Smooth muscle cell (in vitro differentiated cells): ENCODE data around the gene EEF1A2. TPM values are rescaled to one million over a fixed set of nuclear protein-coding genes. Genes with fewer than 3 reads are reported as not detected.

ENCODE experiments used
- DNase-seq: peaks from one replicate; lab custom pipeline; 2025; ENCODE audit not compliant: unreplicated experiment; lab: John Stamatoyannopoulos, UW
- H2AFZ ChIP-seq: fragments of 200-600 bp; sonication (generic); 2 replicates; pipeline ENCODE4 v1.6.0; 2016; ENCODE audit warnings: antibody characterized with exemption, low read depth, mild to moderate bottlenecking
- H3F3A ChIP-seq: fragments of 200-600 bp; sonication (generic); 2 replicates; pipeline ENCODE4 v1.6.0; 2017; ENCODE audit warnings: antibody characterized with exemption, low read depth
- H3K27ac ChIP-seq: fragments of 200-600 bp; sonication (generic); 2 replicates; pipeline ENCODE4 v1.5.1; 2016; ENCODE audit warnings: low read depth, mild to moderate bottlenecking
- H3K27me3 ChIP-seq: fragments of 200-600 bp; sonication (generic); 2 replicates; pipeline ENCODE4 v1.6.1; 2016; ENCODE audit warnings: low read depth, mild to moderate bottlenecking
- H3K36me3 ChIP-seq: fragments of 200-600 bp; sonication (generic); 2 replicates; pipeline ENCODE4 v1.5.1; 2016; ENCODE audit warnings: low read depth
- H3K4me1 ChIP-seq: fragments of 200-600 bp; sonication (generic); 2 replicates; pipeline ENCODE4 v1.5.1; 2016; ENCODE audit warnings: low read depth
- H3K4me2 ChIP-seq: fragments of 200-600 bp; sonication (generic); 2 replicates; pipeline ENCODE4 v1.6.0; 2016; ENCODE audit warnings: mild to moderate bottlenecking
- H3K4me3 ChIP-seq: fragments of 200-600 bp; sonication (generic); 2 replicates; pipeline ENCODE4 v1.5.1; 2016; ENCODE audit warnings: mild to moderate bottlenecking
- H3K79me2 ChIP-seq: fragments of 200-600 bp; sonication (generic); 2 replicates; pipeline ENCODE4 v1.6.0; 2016; ENCODE audit warnings: low read depth, mild to moderate bottlenecking
- H3K9ac ChIP-seq: fragments of 200-600 bp; sonication (generic); 2 replicates; pipeline ENCODE4 v1.6.0; 2016; ENCODE audit warnings: low read depth
- H3K9me3 ChIP-seq: fragments of 200-600 bp; sonication (generic); replicated peaks from 2 replicates; pipeline ENCODE4 v1.5.1; 2016; ENCODE audit warnings: low read depth
- H4K20me1 ChIP-seq: fragments of 200-600 bp; sonication (generic); 2 replicates; pipeline ENCODE4 v1.6.0; 2016; ENCODE audit warnings: low read depth
- WGBS: methylation state at CpG from one replicate; pipeline ENCODE4 v1.1.7; 2016; ENCODE audit warnings: low lambda C conversion rate; 5-methylcytosine and 5-hydroxymethylcytosine counted together
- polyA plus RNA-seq: library from polyadenylated mRNA; unstranded; fragments of >200 nt; fragmentation: Nextera tagmentation; extraction: Ambion mirVana; gene quantifications from 2 replicates; pipeline ENCODE4 v1.2.1, GENCODE V29; 2016
- total RNA-seq: library from RNA; depleted of rRNA; stranded (reverse); fragments of >200 nt; gene quantifications from 2 replicates; pipeline ENCODE4 v1.2.3, GENCODE V29; 2014
- TF ChIP-seq, protein P1 (sequence below): fragments of 200-600 bp; sonication (generic); IDR thresholded peaks from 2 replicates; pipeline ENCODE4 v1.5.1; 2017; ENCODE audit warnings: borderline replicate concordance, mild to moderate bottlenecking, antibody characterized with exemption; ENCODE audit not compliant: insufficient read depth, poor library complexity, severe bottlenecking

Gene EEF1A2
- total and polyA plus RNA-seq, 2 experiments from 2014 or later, result 2.1 to 5.1 TPM

- no peaks in the 10 kb centered on the region for H4K20me1 ChIP-seq
- DNase-seq, result no peak
- no peaks in the 10 kb centered on the region for H3F3A ChIP-seq
- no peak overlapping the region for H3K9ac ChIP-seq
- no peak overlapping the region for H3K27ac ChIP-seq
- H3K79me2 ChIP-seq, result no peaks in the 10 kb centered on the region
- H3K9me3 ChIP-seq, result no peaks in the 10 kb centered on the region
- TF ChIP-seq, protein P1, sequence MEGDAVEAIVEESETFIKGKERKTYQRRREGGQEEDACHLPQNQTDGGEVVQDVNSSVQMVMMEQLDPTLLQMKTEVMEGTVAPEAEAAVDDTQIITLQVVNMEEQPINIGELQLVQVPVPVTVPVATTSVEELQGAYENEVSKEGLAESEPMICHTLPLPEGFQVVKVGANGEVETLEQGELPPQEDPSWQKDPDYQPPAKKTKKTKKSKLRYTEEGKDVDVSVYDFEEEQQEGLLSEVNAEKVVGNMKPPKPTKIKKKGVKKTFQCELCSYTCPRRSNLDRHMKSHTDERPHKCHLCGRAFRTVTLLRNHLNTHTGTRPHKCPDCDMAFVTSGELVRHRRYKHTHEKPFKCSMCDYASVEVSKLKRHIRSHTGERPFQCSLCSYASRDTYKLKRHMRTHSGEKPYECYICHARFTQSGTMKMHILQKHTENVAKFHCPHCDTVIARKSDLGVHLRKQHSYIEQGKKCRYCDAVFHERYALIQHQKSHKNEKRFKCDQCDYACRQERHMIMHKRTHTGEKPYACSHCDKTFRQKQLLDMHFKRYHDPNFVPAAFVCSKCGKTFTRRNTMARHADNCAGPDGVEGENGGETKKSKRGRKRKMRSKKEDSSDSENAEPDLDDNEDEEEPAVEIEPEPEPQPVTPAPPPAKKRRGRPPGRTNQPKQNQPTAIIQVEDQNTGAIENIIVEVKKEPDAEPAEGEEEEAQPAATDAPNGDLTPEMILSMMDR, result no peak
- no peaks in the 10 kb centered on the region for H3K36me3 ChIP-seq
- no peak overlapping the region for H3K4me3 ChIP-seq
- H2AFZ ChIP-seq, result no peak overlapping the region
- no peaks in the 10 kb centered on the region for H3K27me3 ChIP-seq
- no peak overlapping the region for H3K4me2 ChIP-seq
- WGBS, result 94% methylated on average over 15 of the region's 15 CpGs
- no peaks in the 10 kb centered on the region for H3K4me1 ChIP-seq
These were observed 53.7 kb downstream of the EEF1A2 start for GRCh38 chr20:63445075-63445734.

DNA sequence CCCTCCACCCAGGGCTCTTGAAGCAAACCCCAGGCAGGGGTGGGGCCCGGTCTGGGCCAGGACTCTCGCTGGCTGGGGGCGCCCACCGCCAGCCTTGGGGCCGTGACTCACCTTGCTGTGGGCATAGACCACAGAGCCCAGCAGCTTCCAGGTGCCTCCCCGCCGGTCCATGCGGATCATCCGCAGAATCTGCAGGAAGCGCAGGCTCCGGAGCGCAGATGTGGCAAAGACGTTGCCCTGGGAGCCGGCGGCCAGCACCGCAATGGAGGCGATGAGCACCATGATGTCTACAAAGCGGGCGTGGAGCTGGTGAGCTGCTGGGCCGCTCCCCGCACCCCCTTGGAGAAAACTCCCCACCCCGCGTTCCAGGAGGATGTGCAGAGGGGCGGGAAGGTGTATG lies 54.3 kb downstream of the EEF1A2 start:
- Histone ChIP-seq H3K9me3 (no peaks in the 10 kb centered on the region), H3K27ac (no peak overlapping the region), H3K79me2 (no peaks in the 10 kb centered on the region), H3K4me3 (no peak overlapping the region), H2AFZ (no peak overlapping the region), H3K27me3 (no peaks in the 10 kb centered on the region), H3K4me2 (no peak overlapping the region), H3K36me3 (no peaks in the 10 kb centered on the region), H3K9ac (no peak overlapping the region), H3K4me1 (no peaks in the 10 kb centered on the region), H4K20me1 (no peaks in the 10 kb centered on the region), H3F3A (no peaks in the 10 kb centered on the region)
- DNase-seq, result no peak
- WGBS, result 97% methylated on average over 22 of the region's 24 CpGs
- TF ChIP-seq, protein P1, result no peak

GRCh38 chr20:63443606-63444395 lies 55.1 kb downstream of the EEF1A2 start:
- Histone ChIP-seq H3F3A (no peaks in the 10 kb centered on the region), H3K79me2 (no peaks in the 10 kb centered on the region), H3K4me1 (no peaks in the 10 kb centered on the region), H3K4me2 (no peak overlapping the region), H4K20me1 (no peaks in the 10 kb centered on the region), H3K9ac (no peak overlapping the region), H3K9me3 (no peaks in the 10 kb centered on the region), H3K27ac (no peak overlapping the region), H3K36me3 (no peaks in the 10 kb centered on the region), H2AFZ (no peak overlapping the region), H3K4me3 (no peak overlapping the region), H3K27me3 (no peaks in the 10 kb centered on the region)
- WGBS, result 96% methylated on average over 25 of the region's 25 CpGs
- TF ChIP-seq, protein P1, result no peak
- DNase-seq, result no peak
